Stimulated activated CD8-positive, alpha-beta memory T cell treated with anti-CD3 and anti-CD28 coated beads, Interleukin-4, amount 100 ng/mL, for 1 hour (primary cell): ENCODE data around the gene AKR1C2.
"Not testable (repeated sequence)": the region's sequence is repeated elsewhere in the genome, so short reads cannot be mapped to it uniquely, and the experiment has no call there.

Source experiments
- DNase-seq, 2 donors: peaks; one replicate each; pipeline ENCODE4 v3.0.0-alpha.2; 2020; ENCODE audit warnings: low read depth in 2 of 2, low spot score in 1 of 2

Gene AKR1C2

GRCh38 chr10:5003127-5004029 is at the start of gene AKR1C2:
Gene AKR1C2, minus strand, starts transcription at chr10:5003857. Its CDS starts 22 bp downstream, at chr10:5003835.
- DNase-seq = not testable (repeated sequence)

GRCh38 chr10:5052951-5053500 is 49.4 kb upstream of the AKR1C2 start:
- not testable (repeated sequence) for DNase-seq

GRCh38 chr10:5047912-5048628 is 44.4 kb upstream of the AKR1C2 start:
- DNase-seq = no peak

GRCh38 chr10:5047055-5047454 is 43.4 kb upstream of the AKR1C2 start:
- DNase-seq = not testable (repeated sequence)

GRCh38 chr10:5046410-5046809 is 42.8 kb upstream of the AKR1C2 start:
- no peak for DNase-seq

GRCh38 chr10:5045095-5045494 is 41.4 kb upstream of the AKR1C2 start:
- no peak for DNase-seq

- DNase-seq = no peak
Measured at GRCh38 chr10:5043716-5044115, 40.1 kb upstream of the AKR1C2 start.

GRCh38 chr10:5042922-5043321 is 39.3 kb upstream of the AKR1C2 start:
- no peak for DNase-seq

GRCh38 chr10:5041471-5042023 is 37.9 kb upstream of the AKR1C2 start:
- DNase-seq = no peak

GRCh38 chr10:5040781-5041470 is 37.3 kb upstream of the AKR1C2 start:
- DNase-seq = no peak

- DNase-seq = no peak
Measured at GRCh38 chr10:5040010-5040673, 36.5 kb upstream of the AKR1C2 start.

GRCh38 chr10:5038733-5039132 is 35.1 kb upstream of the AKR1C2 start:
- no peak for DNase-seq

- no peak for DNase-seq
Measured at GRCh38 chr10:5038101-5038500, 34.4 kb upstream of the AKR1C2 start.

- no peak for DNase-seq
Measured at GRCh38 chr10:5036511-5036910, 32.9 kb upstream of the AKR1C2 start.

- no peak for DNase-seq
Measured at GRCh38 chr10:5035356-5035755, 31.7 kb upstream of the AKR1C2 start.

- DNase-seq = no peak
Measured at GRCh38 chr10:5034588-5034987, 30.9 kb upstream of the AKR1C2 start.

- no peak for DNase-seq
Measured at GRCh38 chr10:5033061-5033778, 29.6 kb upstream of the AKR1C2 start.

- DNase-seq = not testable (repeated sequence)
Measured at GRCh38 chr10:5032444-5032843, 28.8 kb upstream of the AKR1C2 start.

GRCh38 chr10:5031588-5031987 is 27.9 kb upstream of the AKR1C2 start:
- not testable (repeated sequence) for DNase-seq

GRCh38 chr10:5030989-5031388 is 27.3 kb upstream of the AKR1C2 start:
- DNase-seq = no peak
